DOHH2 (cell line): Measurements from ENCODE around the gene CCK.

Source experiments
- H3F3A ChIP-seq: fragments of 200-600 bp; sonication (generic), shearing (Covaris generic); 2 replicates; pipeline ENCODE4 v1.6.0; 2016; ENCODE audit warnings: antibody characterized with exemption, mild to moderate bottlenecking; ENCODE audit not compliant: control insufficient read depth, insufficient read depth
- H3K27ac ChIP-seq: fragments of 200-600 bp; sonication (generic); 2 replicates; pipeline ENCODE4 v1.5.1; 2014; ENCODE audit warnings: low read depth, mild to moderate bottlenecking, low read length, moderate library complexity
- H3K27me3 ChIP-seq: fragments of 200-600 bp; sonication (generic); 2 replicates; pipeline ENCODE4 v1.6.1; 2014; ENCODE audit warnings: mild to moderate bottlenecking, low read length, mixed read lengths; ENCODE audit not compliant: control insufficient read depth
- H3K36me3 ChIP-seq: fragments of 200-600 bp; sonication (generic); 2 replicates; pipeline ENCODE4 v1.6.1; 2014; ENCODE audit warnings: mild to moderate bottlenecking, low read length, moderate library complexity, mixed read lengths; ENCODE audit not compliant: control insufficient read depth
- H3K4me1 ChIP-seq: fragments of 200-600 bp; sonication (generic); 2 replicates; pipeline ENCODE4 v1.6.1; 2014; ENCODE audit warnings: mild to moderate bottlenecking, low read length, mixed read lengths; ENCODE audit not compliant: control insufficient read depth
- H3K4me2 ChIP-seq: fragments of 200-600 bp; sonication (generic); 2 replicates; pipeline ENCODE4 v1.6.0; 2014; ENCODE audit warnings: mild to moderate bottlenecking, low read length, moderate library complexity
- H3K4me3 ChIP-seq: fragments of 200-600 bp; sonication (generic); 2 replicates; pipeline ENCODE4 v1.5.1; 2014; ENCODE audit warnings: mild to moderate bottlenecking, low read length, mixed read lengths
- H3K79me2 ChIP-seq: fragments of 200-600 bp; sonication (generic); 2 replicates; pipeline ENCODE4 v1.6.1; 2014; ENCODE audit warnings: mild to moderate bottlenecking, low read length, mixed read lengths; ENCODE audit not compliant: control insufficient read depth
- H3K9me2 ChIP-seq: fragments of 200-600 bp; sonication (generic); replicated peaks from 2 replicates; pipeline ENCODE4 v1.6.1; 2014; ENCODE audit warnings: mild to moderate bottlenecking, low read length, mixed read lengths; ENCODE audit not compliant: control insufficient read depth
- H3K9me3 ChIP-seq: fragments of 200-600 bp; sonication (generic); 2 replicates; pipeline ENCODE4 v1.6.1; 2014; ENCODE audit warnings: antibody characterized with exemption, low read length, mixed read lengths; ENCODE audit not compliant: control insufficient read depth, insufficient read depth
- H4K20me1 ChIP-seq: fragments of 200-600 bp; sonication (generic); 2 replicates; pipeline ENCODE4 v1.6.0; 2014; ENCODE audit warnings: low read depth, mild to moderate bottlenecking, antibody characterized with exemption, low read length, moderate library complexity; ENCODE audit not compliant: control insufficient read depth, insufficient read depth
- CTCF ChIP-seq: fragments of 200-600 bp; sonication (generic); IDR thresholded peaks from one replicate; pipeline ENCODE4 v1.5.1; 2014; ENCODE audit warnings: antibody characterized with exemption, mild to moderate bottlenecking, low read depth, low read length; ENCODE audit not compliant: poor library complexity, severe bottlenecking
- EZH2phosphoT487 ChIP-seq: fragments of 200-600 bp; sonication (generic); IDR thresholded peaks from 2 replicates; pipeline ENCODE4 v1.6.1; 2017; ENCODE audit warnings: borderline replicate concordance, mild to moderate bottlenecking, antibody characterized with exemption, low read length, moderate library complexity, mixed read lengths

CCK gene

DNA sequence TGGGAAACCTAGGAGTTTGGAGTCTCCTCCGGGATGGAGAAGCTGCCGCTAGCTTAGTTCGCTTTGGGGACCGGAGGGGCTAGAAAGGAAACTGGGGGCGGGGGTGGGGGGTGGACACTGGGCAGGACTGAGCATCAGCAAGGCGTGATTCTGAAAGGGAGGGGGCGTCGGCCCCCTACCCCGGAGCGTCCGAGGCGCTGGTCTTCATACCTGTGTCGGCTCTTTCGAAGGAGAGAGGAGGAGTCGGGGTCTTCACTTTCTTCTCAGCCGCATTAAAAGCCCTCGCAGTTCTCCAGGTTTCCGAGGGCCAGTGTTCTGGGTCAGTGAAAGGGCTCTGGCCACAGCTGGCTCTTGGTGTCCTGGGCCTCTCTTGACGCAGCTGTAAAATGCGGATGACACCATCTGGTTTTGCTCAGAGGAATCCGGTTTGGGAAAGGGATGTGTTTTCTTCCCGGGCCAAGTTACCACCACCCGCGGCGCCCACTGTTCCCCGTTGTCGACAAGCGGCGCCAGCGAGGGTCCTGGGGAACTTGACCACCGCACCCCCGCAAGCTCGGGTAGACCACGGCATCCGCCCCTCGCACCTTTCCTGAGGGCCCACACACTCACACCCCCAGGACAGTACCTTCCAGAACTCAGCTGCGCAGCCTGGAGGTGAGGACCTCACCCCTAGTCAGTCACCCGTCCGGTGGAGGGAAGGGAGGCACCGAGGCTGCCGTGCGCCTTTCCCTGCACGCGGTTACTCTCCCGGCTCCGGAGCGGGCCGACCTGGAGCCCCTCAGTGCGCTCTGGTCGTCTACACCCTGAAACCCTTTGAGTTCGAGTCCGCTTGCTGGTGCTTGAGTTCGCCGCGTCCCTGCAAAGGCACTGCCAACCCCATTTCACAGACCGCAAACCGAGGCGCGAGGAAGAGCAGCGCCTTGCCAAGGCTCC is 660 bp downstream of the CCK start:
- no peaks in the 10 kb centered on the region for H3K27me3 ChIP-seq
- TF ChIP-seq CTCF, result no peak
- TF ChIP-seq EZH2phosphoT487, result no peak
- H3K27ac ChIP-seq, result no peak overlapping the region
- no peaks in the 10 kb centered on the region for H3K36me3 ChIP-seq
- no peaks in the 10 kb centered on the region for H3F3A ChIP-seq
- H3K79me2 ChIP-seq, result no peaks in the 10 kb centered on the region
- H3K4me1 ChIP-seq, result no peaks in the 10 kb centered on the region
- no peak overlapping the region for H3K4me2 ChIP-seq
- no peaks in the 10 kb centered on the region for H3K9me2 ChIP-seq
- H4K20me1 ChIP-seq, result no peaks in the 10 kb centered on the region
- no peak overlapping the region for H3K4me3 ChIP-seq
- no peaks in the 10 kb centered on the region for H3K9me3 ChIP-seq

DNA sequence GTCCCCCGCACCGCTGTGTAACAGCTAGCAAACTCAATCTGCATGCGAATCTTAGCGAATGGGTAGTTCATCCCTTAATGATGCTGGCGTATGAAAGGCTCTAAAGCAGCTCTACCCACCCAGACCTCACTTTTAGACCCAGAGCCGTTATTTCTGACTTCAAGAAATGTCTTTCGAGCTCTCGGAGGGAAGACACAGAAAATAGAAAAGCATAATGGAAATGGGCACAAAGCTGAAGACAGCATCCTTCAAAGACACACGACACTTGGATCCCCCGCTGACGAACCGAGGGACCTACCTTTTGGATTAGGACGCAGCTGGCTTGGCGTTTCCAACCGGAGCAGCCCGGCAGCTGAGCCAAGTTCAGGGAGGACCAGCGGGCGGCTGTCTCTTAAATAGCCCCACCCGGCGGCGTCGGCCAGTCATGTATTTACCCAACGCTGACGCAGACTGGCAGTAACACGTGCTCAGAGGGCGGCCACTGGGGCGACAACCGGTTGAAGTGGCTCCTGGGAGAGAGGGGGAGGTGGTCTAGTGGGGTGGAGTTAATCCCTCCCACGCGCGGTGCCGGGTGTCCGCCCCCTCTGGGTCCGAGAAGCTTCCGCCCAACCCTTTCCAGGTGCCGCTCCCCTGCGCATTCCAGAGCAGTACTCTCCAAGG is 1.5 kb downstream of the CCK start:
- H3K4me2 ChIP-seq, result no peak overlapping the region
- no peaks in the 10 kb centered on the region for H3K79me2 ChIP-seq
- H3K36me3 ChIP-seq, result no peaks in the 10 kb centered on the region
- no peak overlapping the region for H3K4me3 ChIP-seq
- H4K20me1 ChIP-seq, result no peaks in the 10 kb centered on the region
- H3K9me2 ChIP-seq, result no peaks in the 10 kb centered on the region
- no peaks in the 10 kb centered on the region for H3F3A ChIP-seq
- no peak for TF ChIP-seq EZH2phosphoT487
- TF ChIP-seq CTCF, result no peak
- H3K9me3 ChIP-seq, result no peaks in the 10 kb centered on the region
- H3K27ac ChIP-seq, result no peak overlapping the region
- H3K27me3 ChIP-seq, result no peaks in the 10 kb centered on the region
- no peaks in the 10 kb centered on the region for H3K4me1 ChIP-seq

- Histone ChIP-seq H3K36me3 (no peaks in the 10 kb centered on the region), H4K20me1 (no peaks in the 10 kb centered on the region), H3K4me1 (no peaks in the 10 kb centered on the region), H3K27me3 (no peaks in the 10 kb centered on the region), H3K9me3 (no peaks in the 10 kb centered on the region), H3K4me3 (no peak overlapping the region), H3F3A (no peaks in the 10 kb centered on the region), H3K9me2 (no peaks in the 10 kb centered on the region), H3K27ac (no peak overlapping the region), H3K4me2 (no peak overlapping the region), H3K79me2 (no peaks in the 10 kb centered on the region)
- TF ChIP-seq CTCF, result no peak
- TF ChIP-seq EZH2phosphoT487, result no peak
Observed at GRCh38 chr3:42263354-42264346, 2.3 kb downstream of the CCK start.
